SK-N-MC (cell line): Measurements from ENCODE around the gene TNFRSF18.

Experiments
- DNase-seq: peaks from one replicate; pipeline ENCODE4 v3.0.0-alpha.2; 2011; ENCODE audit warnings: low read depth, low spot score
- H3K27ac ChIP-seq: fragments of 200-600 bp; sonication (generic); 2 replicates; pipeline ENCODE4 v1.5.1; 2016; ENCODE audit warnings: mixed run types
- H3K36me3 ChIP-seq: fragments of 200-600 bp; sonication (generic); 2 replicates; pipeline ENCODE4 v1.6.1; 2017; ENCODE audit warnings: antibody characterized with exemption, low read length, mixed read lengths; ENCODE audit not compliant: insufficient read depth
- H3K4me3 ChIP-seq: fragments of 200-600 bp; sonication (generic); 2 replicates; pipeline ENCODE4 v1.5.1; 2016
- H3K9ac ChIP-seq: fragments of 200-600 bp; sonication (generic); 2 replicates; pipeline ENCODE4 v1.8.0; 2017; ENCODE audit warnings: mixed run types, mixed read lengths; ENCODE audit not compliant: insufficient read length
- H3K9me3 ChIP-seq: fragments of 200-600 bp; sonication (generic); 2 replicates; pipeline ENCODE4 v1.6.1; 2017; ENCODE audit warnings: low read depth, mild to moderate bottlenecking, antibody characterized with exemption, low read length, moderate library complexity, mixed read lengths
- EZH2 ChIP-seq: fragments of 200-600 bp; sonication (generic); IDR thresholded peaks from one replicate; pipeline ENCODE4 v1.6.1; 2017; ENCODE audit warnings: antibody characterized with exemption
- FOXP2 ChIP-seq: optimal IDR thresholded peaks from 2 replicates; pipeline ENCODE3; 2011; ENCODE audit warnings: mild to moderate bottlenecking, moderate library complexity; ENCODE audit not compliant: insufficient read depth; ENCODE audit errors: extremely low read length, control extremely low read depth
- POLR2AphosphoS5 ChIP-seq: IDR thresholded peaks from 2 replicates; pipeline ENCODE4 v1.6.1; 2012; ENCODE audit warnings: mild to moderate bottlenecking, low read depth, low read length, borderline replicate concordance

Gene TNFRSF18

DNA sequence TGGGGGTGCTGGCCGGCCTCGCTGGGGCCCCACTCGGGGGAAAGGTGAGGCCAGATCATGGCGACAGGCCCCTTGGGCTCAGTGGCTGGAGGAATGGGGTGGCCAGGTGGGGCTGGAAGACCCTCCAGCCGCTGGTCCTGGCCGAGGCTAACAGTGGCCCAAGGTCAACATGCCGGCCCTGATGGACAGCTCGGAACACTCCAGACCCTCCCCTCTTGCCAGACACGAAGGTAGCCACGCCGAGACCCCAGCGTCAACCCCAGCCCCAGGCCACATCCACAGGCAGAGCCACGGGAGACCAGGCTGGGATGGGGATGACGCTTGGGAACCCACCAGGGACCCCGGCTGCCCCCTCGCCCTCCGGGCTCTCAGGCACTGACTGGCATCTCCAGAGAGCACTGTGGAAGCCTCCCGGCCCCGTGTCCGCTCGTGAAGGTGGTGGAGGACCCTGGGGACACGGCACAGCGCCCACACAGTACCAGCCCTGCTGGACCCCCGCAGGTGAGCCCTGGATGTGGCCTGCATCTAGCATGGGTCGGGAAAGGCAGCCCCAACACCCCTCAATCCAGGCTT, 41.0 kb upstream of the TNFRSF18 start:
- Histone ChIP-seq H3K4me3 (no peak overlapping the region), H3K9ac (no peak overlapping the region), H3K9me3 (no peaks in the 10 kb centered on the region), H3K36me3 (no peaks in the 10 kb centered on the region), H3K27ac (no peak overlapping the region)
- TF ChIP-seq POLR2AphosphoS5 = no peak
- no peak for DNase-seq

DNA sequence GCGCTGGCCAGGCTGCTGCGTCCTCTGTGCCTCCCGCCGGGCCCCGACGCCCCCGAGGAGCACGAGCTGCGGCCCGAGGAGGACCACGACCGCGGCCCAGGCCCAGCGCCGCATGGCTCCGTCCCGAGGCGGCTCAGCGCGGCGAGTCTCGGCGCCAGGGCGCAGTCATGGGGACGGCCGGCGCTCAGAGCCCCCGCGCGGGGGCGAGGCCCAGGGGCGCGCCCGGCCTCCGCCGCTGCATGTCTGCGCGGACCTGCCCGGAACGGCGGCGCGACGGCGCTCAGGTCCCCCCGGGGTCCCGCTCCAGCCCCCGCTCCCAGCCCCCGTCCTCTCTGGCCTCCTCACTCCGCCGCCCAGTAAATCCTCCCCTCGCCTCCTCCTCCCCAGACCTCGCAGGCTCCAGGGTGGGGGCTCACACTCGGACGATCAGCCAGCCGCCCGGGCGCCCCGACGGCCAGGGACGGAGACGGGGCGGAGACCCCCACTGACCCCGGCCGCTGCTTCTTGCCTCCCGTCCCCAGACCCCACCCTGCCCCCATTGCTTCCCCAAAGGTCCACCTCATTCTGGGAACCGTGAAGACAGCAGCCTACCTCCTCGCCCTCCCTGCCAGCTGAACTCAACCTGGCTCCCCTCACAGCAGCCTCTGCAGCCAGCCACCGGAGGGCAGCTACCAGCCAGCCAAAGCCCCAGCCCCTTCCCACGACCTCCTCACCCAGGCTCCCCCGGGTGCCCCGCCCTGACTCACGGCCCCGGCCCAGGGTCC, 40.4 kb upstream of the TNFRSF18 start, which contains the start of gene C1QTNF12:
Gene C1QTNF12, minus strand, starts transcription at position 146 of the 764 bp plus-strand sequence. Its CDS starts 32 bp downstream, at position 114.
- H3K4me3 ChIP-seq = no peak within 1 kb of the TSS
- no peak for TF ChIP-seq FOXP2
- TF ChIP-seq POLR2AphosphoS5 = no peak
- TF ChIP-seq EZH2 = no peak
- no peak within 1 kb of the TSS for H3K9ac ChIP-seq
- no peaks in the 10 kb centered on the region for H3K9me3 ChIP-seq
- H3K27ac ChIP-seq = no peak within 1 kb of the TSS
- no peaks in the 10 kb centered on the region for H3K36me3 ChIP-seq
- DNase-seq = no peak

DNA sequence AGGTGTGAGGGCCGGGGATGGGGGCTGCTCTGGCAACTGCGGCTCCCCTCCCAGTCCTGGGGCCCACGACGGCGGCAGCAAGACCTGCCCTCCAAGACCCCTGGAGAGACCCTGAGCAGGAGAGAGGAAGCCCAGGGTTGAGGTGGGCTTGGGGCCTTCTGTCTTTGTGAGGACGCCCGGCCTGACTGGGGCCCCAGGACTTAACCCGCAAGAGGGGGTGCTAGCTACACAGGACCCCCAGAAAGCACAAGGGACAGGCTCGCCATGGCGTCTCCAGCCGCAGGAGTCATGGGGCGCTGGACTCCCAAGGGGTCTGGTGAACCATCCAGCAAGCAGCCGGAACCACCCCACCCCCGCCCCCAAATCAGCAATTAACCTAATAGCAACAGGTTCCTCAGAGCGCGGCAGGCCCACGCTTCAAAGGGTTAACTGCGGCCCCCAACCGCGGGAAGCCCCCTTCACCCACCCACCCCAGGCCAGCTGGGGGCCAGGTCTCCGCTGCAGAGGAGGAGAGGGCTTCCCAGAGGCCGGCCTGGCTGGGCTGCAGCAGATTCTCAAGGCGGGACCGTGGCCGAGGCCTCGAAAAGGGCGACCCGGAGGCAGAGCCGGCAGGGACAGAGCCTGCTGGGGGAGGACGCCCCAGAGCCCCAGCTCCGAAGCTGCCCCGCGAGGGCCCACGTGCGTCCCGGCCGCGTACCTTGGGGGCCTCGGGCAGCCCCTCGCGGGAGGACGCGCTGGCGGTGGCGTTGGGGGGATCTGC, 39.6 kb upstream of the TNFRSF18 start:
- TF ChIP-seq FOXP2 (no peak), EZH2 (no peak), POLR2AphosphoS5 (no peak)
- no peak for DNase-seq
- no peak overlapping the region for H3K4me3 ChIP-seq
- no peaks in the 10 kb centered on the region for H3K36me3 ChIP-seq
- no peaks in the 10 kb centered on the region for H3K9me3 ChIP-seq
- no peak overlapping the region for H3K27ac ChIP-seq
- no peak overlapping the region for H3K9ac ChIP-seq

DNA sequence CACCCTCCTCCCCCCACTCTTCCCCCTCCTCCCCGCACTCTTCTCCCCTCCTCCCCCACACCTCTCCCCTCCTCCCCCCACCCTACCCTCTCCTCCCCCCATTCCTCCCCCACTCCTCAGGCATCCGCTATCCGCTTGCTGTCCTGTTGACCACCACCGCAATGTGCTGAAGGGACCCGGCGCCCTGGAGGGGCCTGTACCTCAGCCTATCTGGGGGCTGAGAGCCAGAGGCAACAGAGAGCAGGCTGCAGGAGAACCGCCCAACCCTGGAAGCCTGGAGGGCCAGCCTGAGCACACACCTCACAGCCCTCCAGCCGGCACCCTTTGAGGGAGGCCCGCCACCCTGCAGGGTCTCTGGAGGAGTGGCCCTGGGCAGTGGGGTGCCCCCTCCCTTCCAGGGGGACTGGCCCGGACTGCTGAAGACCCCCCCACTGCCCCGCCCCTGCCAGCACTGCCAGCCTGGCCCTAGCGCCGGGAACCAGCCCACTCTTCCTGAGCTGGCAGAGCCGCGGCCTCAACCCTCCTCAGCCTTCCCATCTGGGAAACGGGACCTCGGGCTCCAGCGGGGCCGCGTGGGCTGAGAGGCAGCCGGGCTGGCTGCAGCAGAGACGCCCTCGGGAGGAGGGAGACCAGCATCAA, 38.9 kb upstream of the TNFRSF18 start:
- no peak for DNase-seq
- H3K9ac ChIP-seq = no peak overlapping the region
- H3K27ac ChIP-seq = no peak overlapping the region
- no peak for TF ChIP-seq EZH2
- no peak for TF ChIP-seq FOXP2
- no peak for TF ChIP-seq POLR2AphosphoS5
- no peak overlapping the region for H3K4me3 ChIP-seq
- H3K36me3 ChIP-seq = no peaks in the 10 kb centered on the region
- no peaks in the 10 kb centered on the region for H3K9me3 ChIP-seq

DNA sequence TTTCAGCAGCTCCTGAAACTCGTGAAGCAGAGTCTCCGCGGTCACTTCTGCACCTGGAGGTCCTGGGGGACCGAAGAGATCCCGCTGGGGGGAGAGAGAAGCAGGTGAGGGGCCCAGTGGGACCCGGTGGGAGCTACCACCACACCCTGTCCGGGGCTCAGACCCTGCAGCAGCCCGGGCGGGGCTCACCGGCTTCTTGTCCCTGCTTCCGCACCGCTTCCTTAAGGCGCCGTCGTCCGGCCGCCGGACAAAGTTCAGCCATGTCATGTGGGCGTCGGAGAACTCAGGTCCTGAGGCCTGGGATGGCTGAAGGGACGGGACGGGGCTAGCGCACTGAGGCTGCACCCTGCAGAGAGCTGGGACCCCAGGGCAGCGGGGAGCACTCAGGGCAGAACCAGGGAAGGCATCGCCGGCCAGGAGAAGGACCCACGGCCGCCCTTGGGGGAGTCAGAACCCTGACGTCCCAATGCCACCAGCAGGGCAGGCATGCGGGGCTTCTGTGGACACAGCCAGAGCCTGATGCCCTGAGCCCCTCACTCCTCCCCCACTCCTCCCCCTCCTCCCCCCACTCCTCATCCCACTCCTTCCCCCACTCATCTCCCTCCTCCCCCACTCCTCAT, 37.9 kb upstream of the TNFRSF18 start:
- Histone ChIP-seq H3K36me3 (no peaks in the 10 kb centered on the region), H3K27ac (no peak overlapping the region), H3K9me3 (no peaks in the 10 kb centered on the region), H3K4me3 (no peak overlapping the region), H3K9ac (no peak overlapping the region)
- TF ChIP-seq POLR2AphosphoS5 (no peak), EZH2 (no peak), FOXP2 (no peak)
- no peak for DNase-seq

DNA sequence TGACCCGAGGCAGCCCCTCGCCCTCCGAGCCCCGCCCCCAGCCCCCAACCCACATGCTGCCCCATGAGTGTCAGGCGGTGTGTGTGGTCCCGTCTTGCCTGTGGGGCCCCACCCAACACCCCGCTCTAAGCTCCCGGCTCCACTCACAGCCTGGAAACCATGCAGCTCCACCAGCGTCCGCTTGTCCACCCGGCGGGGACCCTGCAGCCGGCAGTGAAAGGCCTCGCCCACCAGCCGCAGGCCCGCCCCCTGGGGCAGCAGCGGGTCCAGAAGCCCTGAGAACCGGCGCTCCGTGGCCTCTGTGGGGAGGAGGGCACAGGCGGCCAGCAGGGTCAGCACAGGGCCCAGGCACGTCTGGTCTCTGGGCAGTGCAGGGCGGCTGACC, 37.4 kb upstream of the TNFRSF18 start:
- Histone ChIP-seq H3K27ac (no peak overlapping the region), H3K9me3 (no peaks in the 10 kb centered on the region), H3K4me3 (no peak overlapping the region), H3K9ac (no peak overlapping the region), H3K36me3 (no peaks in the 10 kb centered on the region)
- TF ChIP-seq POLR2AphosphoS5 = no peak
- TF ChIP-seq EZH2 = no peak
- TF ChIP-seq FOXP2 = no peak
- DNase-seq = no peak

DNA sequence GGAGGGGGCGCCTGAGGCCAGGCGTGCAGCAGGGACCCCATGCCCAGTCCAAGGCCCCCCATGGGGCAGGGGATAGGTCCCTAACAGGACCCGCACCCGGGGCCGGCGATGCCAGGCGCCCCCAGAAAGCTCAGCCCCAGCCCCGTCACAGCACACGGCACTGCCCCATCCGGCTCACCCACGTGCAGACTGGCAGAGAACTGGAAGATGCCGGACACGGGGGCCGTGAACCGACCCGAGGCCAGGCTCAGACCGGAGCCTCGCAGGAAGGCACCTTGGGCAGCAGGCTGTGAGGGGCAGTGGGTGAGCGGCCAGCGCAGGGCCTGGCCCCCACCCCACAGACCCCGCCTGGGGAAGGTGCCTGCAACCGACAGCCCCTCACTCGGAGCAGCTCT, 36.9 kb upstream of the TNFRSF18 start:
- Histone ChIP-seq H3K4me3 (no peak overlapping the region), H3K9me3 (no peaks in the 10 kb centered on the region)

More for the DNA sequence above, 36.9 kb upstream of the TNFRSF18 start:
- H3K36me3 ChIP-seq = no peaks in the 10 kb centered on the region
- H3K9ac ChIP-seq = no peak overlapping the region
- no peak overlapping the region for H3K27ac ChIP-seq
- no peak for TF ChIP-seq EZH2
- no peak for TF ChIP-seq POLR2AphosphoS5
- no peak for TF ChIP-seq FOXP2
- no peak for DNase-seq
